22Rv1 (cell line): ENCODE measurements around the gene SSH2.
A peak's percentile ranks its signal among the peaks of the same experiment; 100 is the strongest.

Source experiments
- H3K27ac ChIP-seq: fragments of 450-650 bp; 2 replicates; pipeline ENCODE4 v1.5.1; 2017
- ZFX ChIP-seq: fragments of 450-650 bp; IDR thresholded peaks from 2 replicates; pipeline ENCODE4 v1.6.1; 2017; ENCODE audit warnings: antibody characterized with exemption, borderline replicate concordance
- TF ChIP-seq, protein P1 (sequence below): fragments of 450-650 bp; IDR thresholded peaks from 2 replicates; pipeline ENCODE4 v1.5.1; 2017; ENCODE audit warnings: mild to moderate bottlenecking

SSH2 gene

DNA sequence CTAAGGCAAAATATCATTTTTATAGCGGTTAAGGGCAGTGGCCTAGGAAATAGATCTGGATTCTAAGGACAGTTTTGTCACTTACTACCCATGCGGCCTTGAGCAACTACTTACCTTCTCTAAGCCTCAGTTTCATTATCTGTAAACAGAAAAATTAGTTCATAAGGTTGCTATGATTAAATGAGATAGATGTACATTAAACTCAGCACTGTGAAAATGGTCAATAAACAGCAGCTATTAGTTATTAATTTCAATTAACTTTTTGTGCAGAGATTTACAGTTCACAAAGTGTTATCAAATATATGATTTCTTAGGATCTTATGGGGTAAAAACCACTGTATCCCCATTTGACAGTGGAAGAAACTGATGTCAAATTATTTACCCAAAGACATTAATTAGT, 171.8 kb downstream of the SSH2 start:
- H3K27ac ChIP-seq = no peak overlapping the region

DNA sequence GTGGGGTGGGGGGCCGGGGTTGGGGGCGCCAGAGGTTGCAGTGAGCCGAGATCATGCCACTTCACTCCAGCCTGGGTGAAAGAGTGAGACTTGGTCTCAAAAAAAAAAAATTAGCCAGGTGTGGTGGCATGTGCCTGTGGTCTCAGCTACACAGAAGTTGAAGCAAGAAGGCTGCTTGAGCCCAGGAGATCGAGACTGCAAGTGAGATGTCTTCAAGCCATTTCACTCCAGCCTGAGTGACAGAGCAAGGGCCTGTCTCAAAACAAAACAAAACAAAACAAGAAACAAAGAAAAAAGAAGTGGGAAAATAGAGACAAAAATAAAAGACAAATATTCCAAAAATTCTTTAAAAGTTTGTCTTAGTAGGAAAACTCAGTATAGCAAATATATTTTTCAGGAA, 172.2 kb downstream of the SSH2 start:
- no peak overlapping the region for H3K27ac ChIP-seq
- TF ChIP-seq ZFX = no peak
- TF ChIP-seq, protein P1, sequence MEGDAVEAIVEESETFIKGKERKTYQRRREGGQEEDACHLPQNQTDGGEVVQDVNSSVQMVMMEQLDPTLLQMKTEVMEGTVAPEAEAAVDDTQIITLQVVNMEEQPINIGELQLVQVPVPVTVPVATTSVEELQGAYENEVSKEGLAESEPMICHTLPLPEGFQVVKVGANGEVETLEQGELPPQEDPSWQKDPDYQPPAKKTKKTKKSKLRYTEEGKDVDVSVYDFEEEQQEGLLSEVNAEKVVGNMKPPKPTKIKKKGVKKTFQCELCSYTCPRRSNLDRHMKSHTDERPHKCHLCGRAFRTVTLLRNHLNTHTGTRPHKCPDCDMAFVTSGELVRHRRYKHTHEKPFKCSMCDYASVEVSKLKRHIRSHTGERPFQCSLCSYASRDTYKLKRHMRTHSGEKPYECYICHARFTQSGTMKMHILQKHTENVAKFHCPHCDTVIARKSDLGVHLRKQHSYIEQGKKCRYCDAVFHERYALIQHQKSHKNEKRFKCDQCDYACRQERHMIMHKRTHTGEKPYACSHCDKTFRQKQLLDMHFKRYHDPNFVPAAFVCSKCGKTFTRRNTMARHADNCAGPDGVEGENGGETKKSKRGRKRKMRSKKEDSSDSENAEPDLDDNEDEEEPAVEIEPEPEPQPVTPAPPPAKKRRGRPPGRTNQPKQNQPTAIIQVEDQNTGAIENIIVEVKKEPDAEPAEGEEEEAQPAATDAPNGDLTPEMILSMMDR = no peak

More for the DNA sequence above, 171.8 kb downstream of the SSH2 start:
- TF ChIP-seq, protein P1 = no peak
- TF ChIP-seq ZFX = no peak

DNA sequence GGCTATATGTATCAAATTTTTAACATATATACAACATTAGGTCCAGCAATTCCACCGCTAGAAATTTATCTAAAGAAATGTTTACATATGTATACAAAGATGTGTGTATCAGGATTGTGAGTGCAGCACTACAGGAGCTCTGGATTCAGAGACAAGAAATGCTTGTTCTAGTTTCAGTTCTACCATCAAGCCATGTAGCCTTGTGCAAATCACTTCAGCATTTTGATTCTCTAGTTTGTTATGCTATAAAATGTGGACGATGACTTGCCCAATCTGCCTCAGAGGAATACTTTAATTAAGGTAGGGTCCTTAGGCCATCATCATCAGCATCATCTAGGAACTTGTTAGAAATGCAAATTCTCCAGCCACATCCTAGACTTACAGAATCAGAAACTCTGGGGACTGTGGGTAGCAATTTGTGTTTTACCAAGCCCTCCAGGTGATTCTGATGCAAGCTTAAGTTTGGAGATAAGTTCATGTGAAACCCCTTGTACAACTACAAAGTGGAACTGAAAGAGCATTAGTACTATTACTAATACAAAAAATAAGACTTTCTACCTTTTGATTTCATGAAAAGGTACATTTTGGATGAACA, 176.1 kb downstream of the SSH2 start:
- no peak for TF ChIP-seq ZFX
- TF ChIP-seq, protein P1 = no peak
- H3K27ac ChIP-seq = no peak overlapping the region

DNA sequence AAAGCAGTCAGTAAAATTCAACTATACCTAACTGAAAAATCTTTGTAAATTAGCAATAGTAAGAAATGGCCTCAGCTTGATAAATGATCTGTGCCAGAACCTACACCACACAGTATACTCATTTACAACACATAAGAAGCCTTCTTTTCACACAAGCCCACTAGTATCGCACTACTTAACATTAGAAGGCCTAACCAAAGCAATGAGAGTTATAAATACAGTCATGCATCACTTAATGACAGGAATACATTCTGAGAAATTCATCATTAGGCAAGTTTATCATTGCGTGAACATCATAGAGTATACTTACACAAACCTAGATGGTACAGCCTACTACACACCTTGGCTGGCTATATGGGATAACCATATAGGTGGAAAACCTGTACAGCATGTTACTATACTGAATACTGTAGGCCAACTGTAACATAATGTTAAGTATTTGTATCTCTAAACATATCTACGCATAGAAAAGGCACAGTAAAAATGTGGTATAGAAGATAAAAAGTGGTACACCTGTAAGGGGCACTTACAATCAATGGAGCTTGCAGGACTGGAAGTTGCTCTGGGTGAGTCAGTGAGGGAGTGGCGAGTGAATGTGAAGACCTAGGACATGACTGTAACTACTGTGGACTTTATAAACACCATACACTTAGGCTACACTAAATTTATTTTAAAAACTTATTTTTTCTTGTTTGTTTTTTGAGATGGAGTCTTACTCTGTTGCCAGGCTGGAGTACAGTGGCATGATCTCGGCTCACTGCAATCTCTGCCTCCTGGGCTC, 180.8 kb downstream of the SSH2 start:
- no peak overlapping the region for H3K27ac ChIP-seq
- TF ChIP-seq ZFX = no peak
- TF ChIP-seq, protein P1 = no peak

DNA sequence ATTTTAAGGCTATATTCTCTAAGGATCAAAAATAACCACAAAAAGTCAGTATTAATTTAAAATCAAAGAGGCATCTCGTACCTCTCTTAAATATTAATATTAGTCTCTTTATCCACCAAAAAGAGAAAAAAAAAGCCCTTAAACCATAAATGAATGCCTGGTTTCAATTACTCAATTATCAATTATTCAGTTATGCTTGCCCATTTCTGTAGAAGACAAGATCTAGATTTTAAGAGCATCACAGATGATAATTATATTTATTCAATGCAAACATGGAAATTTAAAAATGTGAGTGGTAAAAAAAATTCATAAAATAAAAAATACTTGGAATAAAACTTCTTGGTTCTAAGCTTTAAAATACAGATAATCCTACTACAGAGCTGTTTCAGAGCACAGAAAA, 181.6 kb downstream of the SSH2 start:
- TF ChIP-seq, protein P1 = no peak
- no peak for TF ChIP-seq ZFX
- no peak overlapping the region; the same call in 1 of the 2 replicates for H3K27ac ChIP-seq

DNA sequence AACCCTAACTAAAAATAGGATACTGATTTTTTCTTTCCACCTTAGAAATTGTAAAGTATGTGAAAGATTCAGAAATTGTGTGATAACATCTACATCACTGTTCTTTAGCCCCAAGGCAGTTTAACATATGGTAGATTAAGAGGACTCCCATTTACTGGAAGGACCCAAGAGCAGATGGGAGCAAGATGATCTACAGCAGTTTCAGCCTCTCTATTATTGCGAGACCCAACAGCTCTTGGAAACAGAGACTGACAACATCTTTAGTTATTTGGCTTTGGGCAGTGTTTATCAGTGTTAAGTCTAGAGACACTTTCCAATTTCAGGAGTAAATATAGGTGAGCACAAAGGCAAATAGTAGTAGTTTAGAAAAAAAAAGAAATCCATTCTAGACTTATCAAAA, 182.4 kb downstream of the SSH2 start:
- peak overlapping the region; percentile 35 for H3K27ac ChIP-seq
- TF ChIP-seq, protein P1 = no peak
- no peak for TF ChIP-seq ZFX

DNA sequence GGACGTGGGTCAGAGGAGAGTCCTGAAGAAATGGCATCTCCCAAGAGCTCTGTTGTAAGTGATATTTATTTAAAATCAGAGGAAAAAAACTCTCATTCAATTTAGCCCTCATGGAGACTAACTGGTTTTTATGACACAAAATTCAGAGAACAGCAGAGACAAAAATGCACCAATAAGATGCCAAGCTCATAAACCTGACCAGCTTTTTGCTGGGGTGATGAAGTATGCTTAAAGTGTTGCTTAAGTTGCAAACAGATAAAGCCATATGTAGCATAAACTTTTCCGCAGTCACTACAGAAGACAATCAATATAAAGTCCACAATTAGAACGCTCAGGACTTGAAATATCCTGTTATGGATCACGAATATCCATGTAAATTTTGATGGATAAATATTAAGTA, 183.4 kb downstream of the SSH2 start:
- TF ChIP-seq ZFX = no peak
- TF ChIP-seq, protein P1 = no peak
- H3K27ac ChIP-seq = no peak overlapping the region
